WTC11 (cell line): ENCODE data around the gene PNMA6E. TPM values are rescaled to one million over a fixed set of nuclear protein-coding genes. Genes with fewer than 3 reads are reported as not detected.

Experiments used
- ATAC-seq: fragments of 200-7000 bp; cut with Tn5 transposase; 2 replicates; pipeline ENCODE4 v1.10.0; 2021; ENCODE audit warnings: mild to moderate bottlenecking, moderate library complexity
- CTCF ChIA-PET: fragments of 300-600 bp; sonication (Branson Sonifier 250); formaldehyde crosslinking; loops from one replicate; lab custom pipeline; 2021; ENCODE audit warnings: antibody characterized with exemption; lab: Charles Lee
- POLR2A ChIA-PET: fragments of 350-600 bp; sonication (Branson Sonifier 250); formaldehyde crosslinking; loops from one replicate; lab custom pipeline; 2021; ENCODE audit warnings: antibody characterized with exemption; lab: Charles Lee
- DNase-seq: peaks from one replicate; pipeline ENCODE4 v3.0.0; 2021; ENCODE audit warnings: low spot score
- H3K27ac Mint-ChIP-seq: 2 replicates; pipeline ENCODE4 v1.8.0; 2021; ENCODE audit warnings: mixed read lengths
- H3K27me3 Mint-ChIP-seq: 2 replicates; pipeline ENCODE4 v1.8.0; 2021; ENCODE audit warnings: low read depth, mild to moderate bottlenecking, moderate library complexity, mixed read lengths
- H3K36me3 Mint-ChIP-seq: 2 replicates; pipeline ENCODE4 v1.8.0; 2021; ENCODE audit warnings: mixed read lengths
- H3K4me1 Mint-ChIP-seq: 2 replicates; pipeline ENCODE4 v1.8.0; 2022; ENCODE audit warnings: mixed read lengths
- H3K4me3 Mint-ChIP-seq: 2 replicates; pipeline ENCODE4 v1.8.0; 2021; ENCODE audit warnings: mild to moderate bottlenecking, moderate library complexity, mixed read lengths
- H3K9me3 Mint-ChIP-seq: 2 replicates; pipeline ENCODE4 v1.8.0; 2021; ENCODE audit warnings: mixed read lengths
- CBFB ChIP-seq: sonication (generic); formaldehyde crosslinking; IDR thresholded peaks from 2 replicates; pipeline ENCODE4 v1.8.1; 2022; ENCODE audit warnings: mild to moderate bottlenecking, low read depth, missing genetic modification reagents
- CTCF ChIP-seq: fragments of 200-600 bp; IDR thresholded peaks from 2 replicates; pipeline ENCODE4 v1.8.0; 2022; ENCODE audit warnings: antibody characterized with exemption
- GRHL2 ChIP-seq: fragments of 250-450 bp; sonication (Bioruptor Pico); IDR thresholded peaks from 2 replicates; pipeline ENCODE4 v1.8.0; 2022; ENCODE audit warnings: mild to moderate bottlenecking, moderate library complexity; ENCODE audit not compliant: insufficient replicate concordance, severe bottlenecking
- GTF2I ChIP-seq: fragments of 250-450 bp; sonication (Bioruptor Pico); conservative IDR thresholded peaks from 2 replicates; pipeline ENCODE4 v1.4.0; 2021; ENCODE audit warnings: mild to moderate bottlenecking
- IRF1 ChIP-seq: sonication (generic); formaldehyde crosslinking; IDR thresholded peaks from 2 replicates; pipeline ENCODE4 v1.8.0; 2023; ENCODE audit warnings: missing genetic modification reagents
- JAZF1 ChIP-seq: fragments of 250-450 bp; sonication (Bioruptor Pico); IDR thresholded peaks from 2 replicates; pipeline ENCODE4 v1.9.0; 2021; ENCODE audit warnings: moderate library complexity, mild to moderate bottlenecking, inconsistent platforms
- JUN ChIP-seq: sonication (generic); formaldehyde crosslinking; IDR thresholded peaks from 2 replicates; pipeline ENCODE4 v1.8.0; 2023; ENCODE audit warnings: mild to moderate bottlenecking, missing genetic modification reagents
- KAT7 ChIP-seq: sonication (generic); formaldehyde crosslinking; IDR thresholded peaks from 2 replicates; pipeline ENCODE4 v1.8.1; 2023; ENCODE audit warnings: missing genetic modification reagents, mild to moderate bottlenecking, borderline replicate concordance
- NFATC4 ChIP-seq: fragments of 250-450 bp; sonication (Bioruptor Pico); IDR thresholded peaks from 2 replicates; pipeline ENCODE4 v1.9.0; 2021; ENCODE audit warnings: mild to moderate bottlenecking
- NR3C1 ChIP-seq: sonication (generic); formaldehyde crosslinking; conservative IDR thresholded peaks from 2 replicates; pipeline ENCODE4 v1.8.1; 2023; ENCODE audit warnings: low read depth, mild to moderate bottlenecking, missing genetic modification reagents
- RORB ChIP-seq: fragments of 250-450 bp; sonication (Bioruptor Pico); IDR thresholded peaks from 2 replicates; pipeline ENCODE4 v1.9.0; 2021; ENCODE audit warnings: mild to moderate bottlenecking
- SMAD3 ChIP-seq: sonication (generic); formaldehyde crosslinking; IDR thresholded peaks from 2 replicates; pipeline ENCODE4 v1.8.0; 2022; ENCODE audit warnings: missing genetic modification reagents, mild to moderate bottlenecking, borderline replicate concordance
- SMAD4 ChIP-seq: sonication (generic); formaldehyde crosslinking; IDR thresholded peaks from 2 replicates; pipeline ENCODE4 v1.8.0; 2022; ENCODE audit warnings: mild to moderate bottlenecking, missing genetic modification reagents
- SOX15 ChIP-seq: fragments of 250-450 bp; sonication (Bioruptor Pico); IDR thresholded peaks from 2 replicates; pipeline ENCODE4 v1.9.0; 2021; ENCODE audit warnings: mild to moderate bottlenecking
- ZBTB43 ChIP-seq: sonication (generic); formaldehyde crosslinking; IDR thresholded peaks from 2 replicates; pipeline ENCODE4 v1.8.1; 2023; ENCODE audit warnings: mild to moderate bottlenecking, missing genetic modification reagents
- ZNF232 ChIP-seq: sonication (generic); formaldehyde crosslinking; IDR thresholded peaks from 2 replicates; pipeline ENCODE4 v1.8.0; 2022; ENCODE audit warnings: mild to moderate bottlenecking, missing genetic modification reagents
- ZNF416 ChIP-seq: fragments of 250-450 bp; sonication (Bioruptor Pico); IDR thresholded peaks from 2 replicates; pipeline ENCODE4 v1.9.0; 2021; ENCODE audit warnings: mild to moderate bottlenecking, inconsistent platforms
- total RNA-seq: library from RNA; stranded (reverse); gene quantifications from 3 replicates; pipeline ENCODE4 v1.2.3, GENCODE V29; 2021
- TF ChIP-seq, protein P1 (sequence below): sonication (generic); formaldehyde crosslinking; IDR thresholded peaks from 2 replicates; pipeline ENCODE4 v1.8.0; 2023; ENCODE audit warnings: mild to moderate bottlenecking, missing genetic modification reagents
- TF ChIP-seq, protein P2 (sequence below): fragments of 250-450 bp; sonication (Bioruptor Pico); conservative IDR thresholded peaks from 2 replicates; pipeline ENCODE4 v1.9.0; 2021; ENCODE audit warnings: mild to moderate bottlenecking

The PNMA6E gene
- total RNA-seq, 1 experiment from 2014 or later: not detected

GRCh38 chrX:153441981-153442380, 40.8 kb upstream of the PNMA6E start:
- POLR2A ChIA-PET: interaction anchor here (0.6 kb wide), 1 partner anchor 445 kb away, joined by 4 read pairs; no protein-coding TSS in a partner anchor

GRCh38 chrX:153441296-153441695, 40.1 kb upstream of the PNMA6E start:
- no peak for ATAC-seq
- peaks cover 4% of the 10 kb centered on the region for H3K9me3 Mint-ChIP-seq
- H3K27ac Mint-ChIP-seq: no peak overlapping the region
- no peaks in the 10 kb centered on the region; the same call in 1 of the 2 replicates for H3K27me3 Mint-ChIP-seq
- TF ChIP-seq SMAD3 (CRISPR knock-in tag) (no peak), GRHL2 (CRISPR knock-in tag) (no peak), ZNF416 (CRISPR knock-in tag) (no peak), JUN (CRISPR knock-in tag) (no peak), KAT7 (CRISPR knock-in tag) (no peak), SMAD4 (CRISPR knock-in tag) (no peak), GTF2I (CRISPR knock-in tag) (no peak), ZNF232 (no peak), CTCF (no peak), CBFB (CRISPR knock-in tag) (no peak), RORB (CRISPR knock-in tag) (no peak)
- TF ChIP-seq, protein P1, sequence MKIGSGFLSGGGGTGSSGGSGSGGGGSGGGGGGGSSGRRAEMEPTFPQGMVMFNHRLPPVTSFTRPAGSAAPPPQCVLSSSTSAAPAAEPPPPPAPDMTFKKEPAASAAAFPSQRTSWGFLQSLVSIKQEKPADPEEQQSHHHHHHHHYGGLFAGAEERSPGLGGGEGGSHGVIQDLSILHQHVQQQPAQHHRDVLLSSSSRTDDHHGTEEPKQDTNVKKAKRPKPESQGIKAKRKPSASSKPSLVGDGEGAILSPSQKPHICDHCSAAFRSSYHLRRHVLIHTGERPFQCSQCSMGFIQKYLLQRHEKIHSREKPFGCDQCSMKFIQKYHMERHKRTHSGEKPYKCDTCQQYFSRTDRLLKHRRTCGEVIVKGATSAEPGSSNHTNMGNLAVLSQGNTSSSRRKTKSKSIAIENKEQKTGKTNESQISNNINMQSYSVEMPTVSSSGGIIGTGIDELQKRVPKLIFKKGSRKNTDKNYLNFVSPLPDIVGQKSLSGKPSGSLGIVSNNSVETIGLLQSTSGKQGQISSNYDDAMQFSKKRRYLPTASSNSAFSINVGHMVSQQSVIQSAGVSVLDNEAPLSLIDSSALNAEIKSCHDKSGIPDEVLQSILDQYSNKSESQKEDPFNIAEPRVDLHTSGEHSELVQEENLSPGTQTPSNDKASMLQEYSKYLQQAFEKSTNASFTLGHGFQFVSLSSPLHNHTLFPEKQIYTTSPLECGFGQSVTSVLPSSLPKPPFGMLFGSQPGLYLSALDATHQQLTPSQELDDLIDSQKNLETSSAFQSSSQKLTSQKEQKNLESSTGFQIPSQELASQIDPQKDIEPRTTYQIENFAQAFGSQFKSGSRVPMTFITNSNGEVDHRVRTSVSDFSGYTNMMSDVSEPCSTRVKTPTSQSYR (CRISPR knock-in tag): no peak
- TF ChIP-seq, all 79 proteins: peak for 0
- Mint-ChIP-seq H3K4me3 (no peak overlapping the region), H3K4me1 (no peaks in the 10 kb centered on the region), H3K36me3 (no peaks in the 10 kb centered on the region)
- no peak for DNase-seq
- POLR2A ChIA-PET: no interaction called here
- CTCF ChIA-PET: interaction anchor here (0.6 to 1.3 kb wide), 3 partner anchors 19 to 397 kb away, joined by 3 to 9 read pairs (median 3); no protein-coding TSS in a partner anchor

More at GRCh38 chrX:153441981-153442380, 40.8 kb upstream of the PNMA6E start:
- Mint-ChIP-seq H3K27me3 (no peaks in the 10 kb centered on the region; the same call in 1 of the 2 replicates), H3K9me3 (peaks cover 4% of the 10 kb centered on the region), H3K36me3 (no peaks in the 10 kb centered on the region), H3K4me3 (no peak overlapping the region), H3K27ac (no peak overlapping the region), H3K4me1 (no peaks in the 10 kb centered on the region)
- CTCF ChIA-PET: interaction anchor here (1.6 kb wide), 1 partner anchor 19 kb away, joined by 4 read pairs; no protein-coding TSS in a partner anchor
- TF ChIP-seq NFATC4 (CRISPR knock-in tag): no peak
- TF ChIP-seq ZBTB43 (CRISPR knock-in tag): no peak
- TF ChIP-seq SMAD3 (CRISPR knock-in tag): no peak
- no peak for TF ChIP-seq SMAD4 (CRISPR knock-in tag)
- no peak for TF ChIP-seq NR3C1
- TF ChIP-seq SOX15 (CRISPR knock-in tag): no peak
- TF ChIP-seq, protein P2, sequence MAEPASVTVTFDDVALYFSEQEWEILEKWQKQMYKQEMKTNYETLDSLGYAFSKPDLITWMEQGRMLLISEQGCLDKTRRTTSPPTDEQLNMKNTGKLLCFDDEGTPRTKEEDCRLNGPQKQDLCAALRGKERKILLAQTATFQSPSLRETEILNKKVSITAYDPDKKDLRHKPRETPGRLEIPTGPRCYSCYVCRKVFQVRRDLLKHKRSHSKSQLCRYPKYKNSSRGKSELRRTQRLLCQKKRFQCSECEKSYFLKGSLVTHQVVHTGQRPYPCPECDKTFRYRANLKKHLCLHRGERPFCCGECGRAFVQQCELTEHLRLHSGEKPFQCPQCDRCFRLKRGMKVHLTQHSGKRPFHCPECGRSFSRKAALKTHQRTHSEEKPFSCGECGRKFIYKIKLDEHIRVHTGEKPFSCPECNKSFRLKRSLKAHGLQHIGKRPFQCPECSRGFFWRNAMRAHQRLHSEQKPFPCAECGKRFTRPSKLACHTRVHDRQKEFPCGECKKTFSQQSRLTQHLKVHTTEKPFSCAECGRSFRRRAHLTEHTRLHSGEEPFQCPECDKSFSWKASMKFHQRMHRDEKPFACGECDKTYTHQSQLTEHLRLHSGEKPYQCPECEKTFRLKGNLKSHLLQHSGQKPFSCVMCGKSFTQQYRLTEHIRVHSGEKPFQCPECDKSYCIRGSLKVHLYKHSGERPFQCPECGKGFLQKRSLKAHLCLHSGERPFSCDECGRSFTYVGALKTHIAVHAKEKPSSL (CRISPR knock-in tag): no peak
- no peak for TF ChIP-seq IRF1
- TF ChIP-seq JAZF1: no peak
- DNase-seq: no peak
- ATAC-seq: no peak
